ENCODE results near the gene MCOLN1. TPM values are rescaled to one million over a fixed set of nuclear protein-coding genes. Genes with fewer than 3 reads are reported as not detected.
"Not testable (repeated sequence)": the region's sequence is repeated elsewhere in the genome, so short reads cannot be mapped to it uniquely, and the experiment has no call there.

The MCOLN1 gene
- total and polyA plus RNA-seq, 2 donors (not counting 3 experiments of a cell fraction or from before 2014, with no cell fraction given): 23.0 to 60.9 TPM

GRCh38 chr19:7535998-7536695 is 13.7 kb downstream of the MCOLN1 start:
- ChIA-PET CTCF (interaction anchor here (0.8 kb wide), 1 partner anchor 13 kb away, joined by 3 read pairs; the partner anchor contains the start of gene MCOLN1), POLR2A (no interaction called here)
- Histone ChIP-seq H3K36me3 (ENCODE audit: control insufficient read depth in 2 of 2, extremely low read depth in 1 of 2, insufficient read depth in 2 of 2, low read length in 2 of 2) (peaks cover 2 to 9% of the 10 kb centered on the region in 2 experiments), H3K27me3 (ENCODE audit: control insufficient read depth in 2 of 2, insufficient read depth in 2 of 2, low read length in 2 of 2) (no peaks in the 10 kb centered on the region), H3K27ac (ENCODE audit: insufficient read depth, low read depth, low read length) (no peak overlapping the region), H3K9ac (replicated peaks; ENCODE audit: extremely low read depth, insufficient read depth, low read length) (peak overlapping the region; percentile 59), H2AFZ (ENCODE audit: low read depth, low read length) (peak overlapping the region; percentile 92), H3K4me3 (replicated peaks in 1 of 3; ENCODE audit: insufficient read depth in 1 of 3, low read depth in 1 of 3, low read length in 3 of 3) (peak overlapping the region; percentile 55 to 97 (median 82)), H3K9me1 (replicated peaks; ENCODE audit: control insufficient read depth, extremely low read depth, insufficient read depth, low read length) (no peaks in the 10 kb centered on the region), H3K4me1 (ENCODE audit: control insufficient read depth, extremely low read depth, insufficient read depth, low read length) (peaks cover 8% of the 10 kb centered on the region), H3K9me3 (replicated peaks; ENCODE audit: control insufficient read depth, insufficient read depth, low read length) (no peaks in the 10 kb centered on the region), H3K4me2 (ENCODE audit: insufficient read depth, low read length) (peak overlapping the region; percentile 93), H3K79me2 (ENCODE audit: control insufficient read depth, insufficient read depth, low read length) (no peaks in the 10 kb centered on the region), H4K20me1 (replicated peaks; ENCODE audit: control insufficient read depth, extremely low read depth, insufficient read depth, low read length) (no peaks in the 10 kb centered on the region)
- DNase-seq (ENCODE audit: low read depth, low spot score) (no peak), FAIRE-seq (no peak)
- dilution Hi-C loops (cut with MboI; ENCODE audit: extremely low pct_ligation_motif_present, low sequenced_read_pairs) (no loop called here), intact Hi-C loops (cut with micrococcal nuclease) (loop anchor here (1.0 to 2.0 kb wide), 2 partner anchors 47 to 93 kb away; partner anchors contain the start of genes PET100, PEX11G and XAB2)
- TF ChIP-seq POLR2A (IDR thresholded peaks at IDR 0.05; ENCODE audit: low read depth, low read length) (no peak), EZH2 (IDR thresholded peaks at IDR 0.05; ENCODE audit: borderline replicate concordance, low read depth, low read length, severe bottlenecking) (no peak), FOS (IDR thresholded peaks at IDR 0.05; ENCODE audit: borderline replicate concordance, insufficient read depth, low read length) (no peak), CTCF (IDR thresholded peaks at IDR 0.05; ENCODE audit: extremely low read depth in 1 of 2, insufficient read depth in 1 of 2, low read depth in 1 of 2, low read length in 2 of 2) (no peak), MYC (IDR thresholded peaks at IDR 0.05; ENCODE audit: low read depth, low read length) (no peak), GATA2 (IDR thresholded peaks at IDR 0.05; ENCODE audit: insufficient read depth, insufficient read length, low read depth, low read length) (no peak), JUN (IDR thresholded peaks at IDR 0.05; ENCODE audit: borderline replicate concordance, insufficient read depth, insufficient read length, low read depth) (no peak), POLR2AphosphoS5 (IDR thresholded peaks at IDR 0.05; ENCODE audit: insufficient read depth, low read depth, low read length) (no peak), MAX (IDR thresholded peaks at IDR 0.05; ENCODE audit: insufficient read depth, insufficient read length) (no peak)
- BruUV-seq (replicated peaks): TSS peak; percentile 20

- H3K4me2 ChIP-seq (ENCODE audit: insufficient read depth, low read length); dilution Hi-C loops (cut with MboI; ENCODE audit: extremely low pct_ligation_motif_present, low sequenced_read_pairs): not testable (repeated sequence)
Measured at GRCh38 chr19:7538990-7539389, 16.6 kb downstream of the MCOLN1 start.

More at GRCh38 chr19:7538990-7539389, 16.6 kb downstream of the MCOLN1 start:
- H3K79me2 ChIP-seq (ENCODE audit: control insufficient read depth, insufficient read depth, low read length); H3K9me3 ChIP-seq (replicated peaks; ENCODE audit: control insufficient read depth, insufficient read depth, low read length); FAIRE-seq; BruUV-seq (replicated peaks); H4K20me1 ChIP-seq (replicated peaks; ENCODE audit: control insufficient read depth, extremely low read depth, insufficient read depth, low read length); H3K27me3 ChIP-seq (ENCODE audit: control insufficient read depth in 2 of 2, insufficient read depth in 2 of 2, low read length in 2 of 2); H3K9me1 ChIP-seq (replicated peaks; ENCODE audit: control insufficient read depth, extremely low read depth, insufficient read depth, low read length); H3K27ac ChIP-seq (ENCODE audit: insufficient read depth, low read depth, low read length); CTCF ChIA-PET; H2AFZ ChIP-seq (ENCODE audit: low read depth, low read length); intact Hi-C loops (cut with micrococcal nuclease); DNase-seq (ENCODE audit: low read depth, low spot score); H3K4me3 ChIP-seq (replicated peaks in 1 of 3; ENCODE audit: insufficient read depth in 1 of 3, low read depth in 1 of 3, low read length in 3 of 3); H3K4me1 ChIP-seq (ENCODE audit: control insufficient read depth, extremely low read depth, insufficient read depth, low read length); H3K9ac ChIP-seq (replicated peaks; ENCODE audit: extremely low read depth, insufficient read depth, low read length): not testable (repeated sequence)
- POLR2A ChIA-PET: interaction anchor here (0.7 kb wide), 1 partner anchor 17 kb away, joined by 12 read pairs; no protein-coding TSS in a partner anchor
- peaks cover 9 to 25% of the 10 kb centered on the region in 2 experiments for H3K36me3 ChIP-seq (ENCODE audit: control insufficient read depth in 2 of 2, extremely low read depth in 1 of 2, insufficient read depth in 2 of 2, low read length in 2 of 2)
